Peyer's patch (tissue), 4 donors: ENCODE results near the gene KRTAP5-2.
"Not testable (repeated sequence)": the region's sequence is repeated elsewhere in the genome, so short reads cannot be mapped to it uniquely, and the experiment has no call there.

ENCODE experiments used
- CTCF ChIP-seq, 6 experiments: fragments of 450-650 bp in 4 of 6; fragments of 200-600 bp in 2 of 6; sonication (generic) in 1 of 6; IDR thresholded peaks; one replicate each; pipeline ENCODE4 v1.5.1; 2017 to 2019; ENCODE audit warnings: antibody characterized with exemption in 6 of 6, mild to moderate bottlenecking in 3 of 6, moderate library complexity in 1 of 6
- POLR2A ChIP-seq, 2 donors: fragments of 450-650 bp; IDR thresholded peaks; one replicate each; pipeline ENCODE4 v1.5.1; 2017; ENCODE audit warnings: antibody characterized with exemption in 2 of 2, mild to moderate bottlenecking in 2 of 2, moderate library complexity in 2 of 2

- not testable (repeated sequence) for TF ChIP-seq CTCF, POLR2A (IDR thresholded peaks at IDR 0.05)
These were observed 15.2 kb downstream of the KRTAP5-2 start for GRCh38 chr11:1582909-1583308.
